Activated gamma-delta T cell (primary cell): ENCODE data around the gene BBX.
"Not testable (repeated sequence)": the region's sequence is repeated elsewhere in the genome, so short reads cannot be mapped to it uniquely, and the experiment has no call there.

Experiments used
- DNase-seq: peaks from one replicate; lab custom pipeline; 2025; lab: John Stamatoyannopoulos, UW

The BBX gene

GRCh38 chr3:107682580-107682979 lies 159.8 kb downstream of the BBX start:
- DNase-seq, result no peak

DNA sequence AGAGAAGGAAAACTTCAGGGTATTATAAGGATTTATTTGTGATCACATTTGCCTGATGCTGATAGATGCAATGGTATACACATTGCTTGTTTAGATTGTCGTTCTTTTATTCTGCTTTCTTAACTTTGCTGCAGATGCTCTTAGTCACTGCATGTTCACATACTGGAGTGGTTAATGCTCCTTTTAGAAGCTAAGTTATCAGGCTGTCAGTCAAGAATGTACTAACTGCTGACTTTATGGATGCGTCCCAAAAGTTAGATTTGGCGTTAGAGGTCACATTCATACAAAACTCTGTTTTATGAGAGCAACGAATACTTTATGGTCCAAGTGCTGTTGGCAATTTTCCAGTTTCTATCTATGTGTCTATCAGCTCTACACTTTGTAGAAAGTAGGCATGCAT lies 160.7 kb downstream of the BBX start:
- DNase-seq, result no peak

DNA sequence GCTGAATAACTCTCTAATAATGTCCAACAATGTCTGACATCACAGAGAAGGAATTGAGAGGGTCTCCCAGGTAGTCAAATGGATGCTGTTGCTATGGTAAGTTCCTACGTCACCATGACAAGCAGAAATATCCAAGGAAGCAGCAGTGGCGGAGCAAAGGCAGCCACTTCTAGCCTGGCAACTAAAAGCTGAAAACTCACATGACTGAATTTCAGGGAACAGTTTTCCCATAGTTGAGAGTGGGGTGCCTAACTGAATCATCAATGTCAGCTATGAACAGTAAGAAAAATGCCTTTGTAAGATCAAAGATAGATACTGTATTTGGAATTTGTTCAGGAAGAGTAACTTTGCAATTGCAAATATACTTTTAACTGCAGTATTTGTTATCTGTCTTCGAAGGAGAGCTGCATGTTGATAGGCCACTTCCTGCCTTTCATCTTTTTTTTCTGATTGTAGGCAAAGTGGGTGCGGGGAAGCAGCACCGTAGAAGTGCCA lies 161.7 kb downstream of the BBX start:
- DNase-seq, result no peak

- DNase-seq, result no peak
Observed at GRCh38 chr3:107685383-107685782, 162.6 kb downstream of the BBX start.

GRCh38 chr3:107687056-107687581 lies 164.4 kb downstream of the BBX start:
- no peak for DNase-seq

- no peak for DNase-seq
Observed at GRCh38 chr3:107689355-107689754, 166.6 kb downstream of the BBX start.

DNA sequence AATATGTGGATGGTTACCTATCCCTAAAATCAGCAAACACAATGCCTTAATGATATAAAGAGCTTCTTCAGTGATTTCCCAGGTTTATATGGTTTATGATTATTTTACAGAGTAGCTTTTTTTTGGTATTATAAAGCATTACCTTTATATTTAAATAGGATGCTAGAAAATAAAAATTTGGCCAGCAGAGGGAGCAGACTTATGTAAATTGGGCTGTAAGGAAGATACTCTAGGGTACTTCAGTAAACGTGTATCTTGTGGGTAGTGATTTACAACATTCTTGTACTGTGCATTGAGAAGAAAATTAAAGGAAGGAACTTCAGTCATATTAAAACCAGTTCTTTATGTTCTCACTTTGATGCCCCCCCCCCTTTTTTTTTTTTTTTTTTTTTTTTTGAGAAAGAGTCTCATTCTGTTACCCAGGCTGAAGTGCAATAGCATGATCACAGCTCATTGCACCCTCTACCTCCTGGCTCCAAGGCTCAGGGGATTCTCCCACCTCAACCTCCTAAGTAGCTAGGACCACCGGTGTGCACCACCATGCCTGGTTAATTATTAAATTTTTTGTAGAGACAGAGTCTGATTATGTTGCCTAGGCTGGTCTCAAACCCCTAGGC lies 167.9 kb downstream of the BBX start:
- DNase-seq, result no peak

DNA sequence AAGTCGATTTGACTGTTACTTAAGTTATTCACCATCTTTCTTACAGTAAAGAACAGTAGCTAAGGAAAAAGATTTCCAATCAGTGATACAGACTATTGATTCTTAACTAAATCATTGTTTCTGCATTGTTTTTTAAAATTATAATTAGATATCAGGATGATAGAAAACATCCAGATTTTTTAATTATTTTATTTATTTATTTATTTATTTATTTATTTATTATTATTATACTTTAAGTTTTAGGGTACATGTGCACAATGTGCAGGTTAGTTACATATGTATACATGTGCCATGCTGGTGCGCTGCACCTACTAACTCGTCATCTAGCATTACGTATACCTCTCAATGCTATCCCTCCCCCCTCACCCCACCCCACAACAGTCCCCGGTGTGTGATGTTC lies 169.2 kb downstream of the BBX start:
- DNase-seq, result not testable (repeated sequence)

DNA sequence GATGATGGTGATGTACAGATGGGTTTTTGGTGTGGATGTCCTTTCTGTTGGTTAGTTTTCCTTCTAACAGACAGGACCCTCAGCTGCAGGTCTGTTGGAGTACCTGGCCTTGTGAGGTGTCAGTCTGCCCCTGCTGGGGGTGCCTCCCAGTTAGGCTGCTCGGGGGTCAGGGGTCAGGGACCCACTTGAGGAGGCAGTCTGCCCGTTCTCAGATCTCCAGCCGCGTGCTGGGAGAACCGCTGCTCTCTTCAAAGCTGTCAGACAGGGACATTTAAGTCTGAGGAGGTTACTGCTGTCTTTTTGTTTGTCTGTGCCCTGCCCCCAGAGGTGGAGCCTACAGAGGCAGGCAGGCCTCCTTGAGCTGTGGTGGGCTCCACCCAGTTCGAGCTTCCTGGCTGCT lies 174.6 kb downstream of the BBX start:
- DNase-seq, result not testable (repeated sequence)

GRCh38 chr3:107697855-107698254 lies 175.1 kb downstream of the BBX start:
- DNase-seq, result not testable (repeated sequence)

DNA sequence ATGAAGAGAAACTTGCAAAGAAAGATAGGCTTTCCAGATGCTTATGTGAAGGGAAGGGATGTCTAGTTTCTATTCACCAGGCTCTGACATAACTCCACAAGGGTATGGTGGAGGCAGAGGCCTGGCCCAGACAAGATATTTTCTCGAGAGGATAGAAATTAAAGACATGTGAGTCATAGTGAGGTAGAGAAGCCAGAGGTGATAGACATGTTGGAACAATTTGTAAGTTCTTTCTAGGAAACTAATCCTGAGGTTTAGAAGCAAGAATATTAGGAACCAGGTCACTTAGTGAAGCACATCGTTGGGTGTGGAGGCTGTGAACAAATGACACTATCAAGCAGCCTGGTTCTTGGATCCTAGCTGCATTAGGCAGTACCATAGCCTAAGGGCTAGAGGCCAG lies 176.9 kb downstream of the BBX start:
- DNase-seq, result no peak

DNA sequence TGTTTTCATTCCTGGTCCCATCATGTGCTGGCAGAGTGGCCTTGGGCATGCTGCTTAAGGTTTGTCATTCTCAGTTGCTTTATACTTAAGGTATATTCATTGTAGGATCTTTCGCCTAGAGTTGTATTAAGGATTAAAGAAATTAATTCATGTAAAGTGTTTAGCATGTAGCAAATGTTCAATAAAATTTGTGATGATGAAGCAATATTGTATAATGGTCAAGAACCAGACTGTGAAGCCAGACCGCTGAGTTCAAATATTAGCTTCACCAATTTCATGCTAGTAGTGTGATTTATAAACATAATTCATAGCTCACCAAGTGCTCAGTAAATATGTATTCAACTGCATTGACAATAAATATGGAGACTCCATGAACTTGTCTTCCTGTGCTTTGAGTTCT lies 178.5 kb downstream of the BBX start:
- no peak for DNase-seq

GRCh38 chr3:107704477-107704876 lies 181.7 kb downstream of the BBX start:
- no peak for DNase-seq

- no peak for DNase-seq
Observed at GRCh38 chr3:107705046-107705445, 182.3 kb downstream of the BBX start.

- no peak for DNase-seq
Observed at GRCh38 chr3:107710851-107711250, 188.1 kb downstream of the BBX start.

DNA sequence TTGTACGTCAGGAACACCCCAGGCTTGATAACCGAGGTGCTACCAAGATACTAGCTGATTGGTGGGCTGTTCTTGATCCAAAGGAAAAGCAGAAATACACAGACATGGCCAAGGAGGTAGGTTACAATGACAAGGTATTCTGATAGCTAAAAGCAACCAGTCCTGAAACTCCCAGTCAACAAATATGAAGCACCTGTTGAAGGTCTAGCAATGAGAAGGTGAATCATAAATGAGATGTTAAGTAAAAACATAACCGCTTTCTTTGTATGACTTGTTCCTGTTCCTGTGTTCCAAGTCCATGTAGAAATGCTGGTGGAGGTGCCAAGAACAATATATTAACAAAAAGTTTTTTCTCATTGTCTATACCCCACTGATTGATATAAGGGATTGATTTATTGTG lies 194.0 kb downstream of the BBX start:
- no peak for DNase-seq

DNA sequence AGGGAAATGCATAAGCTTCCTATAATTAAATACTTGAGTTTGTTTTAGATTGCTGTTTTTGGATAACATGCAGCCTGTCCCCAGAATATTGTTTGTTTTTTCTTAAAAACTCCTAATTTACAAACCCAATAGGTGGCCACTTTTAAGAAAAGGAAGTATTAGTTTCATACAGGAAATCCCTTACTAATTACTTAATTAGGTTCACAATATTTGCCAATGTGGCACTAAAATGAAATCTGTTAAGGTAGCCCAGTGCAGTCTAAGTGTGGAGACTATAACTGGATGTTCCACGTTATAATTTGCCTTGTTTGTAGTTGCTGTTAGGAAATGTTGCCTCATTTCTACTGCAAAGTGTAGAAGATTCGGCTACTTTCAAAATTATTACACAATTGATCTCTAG lies 195.8 kb downstream of the BBX start:
- DNase-seq, result no peak

DNA sequence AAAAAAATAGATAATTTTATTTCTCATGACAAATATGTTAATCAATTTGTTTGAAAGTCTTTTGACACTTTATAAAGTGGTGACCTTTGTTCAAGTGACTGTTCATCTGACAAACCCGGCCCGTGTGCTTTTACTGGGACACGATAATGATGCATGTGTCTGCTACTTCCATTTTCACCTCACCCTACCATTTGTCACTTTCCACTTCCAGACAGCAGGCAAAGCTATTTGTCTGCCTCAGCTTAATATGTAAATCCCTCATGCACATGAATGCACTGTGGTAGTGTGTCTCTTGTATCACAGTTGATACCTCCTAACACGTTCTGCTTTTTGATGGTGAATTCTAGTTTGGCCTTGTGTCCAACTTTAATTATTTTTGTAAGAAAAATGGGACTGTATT lies 204.3 kb downstream of the BBX start:
- DNase-seq, result no peak

DNA sequence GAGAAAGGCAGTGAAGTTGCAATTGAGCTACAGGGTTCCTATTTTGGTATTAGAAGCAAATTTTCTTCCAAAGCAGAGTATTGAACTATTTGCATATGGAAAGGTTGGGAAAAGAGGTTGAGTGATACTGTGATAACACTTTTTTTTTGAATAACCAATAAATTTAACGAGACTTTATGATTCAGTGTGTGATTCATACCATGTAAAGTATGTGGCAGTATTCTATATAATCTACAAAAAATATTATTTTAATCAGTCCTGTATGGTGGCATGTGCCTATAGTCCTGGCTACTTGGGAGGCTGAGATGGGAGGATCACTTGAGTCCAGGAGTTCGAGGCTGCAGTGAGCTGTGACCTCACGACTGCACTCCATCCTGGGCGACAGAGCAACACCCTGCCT lies 206.9 kb downstream of the BBX start:
- DNase-seq, result no peak

- DNase-seq, result no peak
Observed at GRCh38 chr3:107734317-107734716, 211.6 kb downstream of the BBX start.

DNA sequence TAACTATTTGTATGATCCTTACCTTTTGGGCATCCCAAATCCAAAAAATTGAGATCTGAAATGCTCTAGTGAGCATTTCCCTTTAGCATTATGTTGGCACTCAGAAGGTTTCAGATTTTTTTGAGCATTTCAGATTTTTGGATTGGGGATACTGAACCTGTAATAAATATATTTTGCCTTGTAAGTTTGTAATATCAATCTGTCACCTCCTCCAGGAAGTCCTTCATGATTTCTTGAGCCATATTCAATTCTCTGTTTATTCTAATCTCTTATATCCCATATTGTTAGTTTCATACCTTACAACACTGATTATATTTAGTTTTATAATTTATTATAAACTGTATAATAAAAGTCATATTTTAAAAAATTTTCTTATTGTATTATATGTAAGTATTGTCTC lies 215.2 kb downstream of the BBX start:
- DNase-seq, result no peak

GRCh38 chr3:107738486-107739183 lies 215.9 kb downstream of the BBX start:
- DNase-seq, result no peak

GRCh38 chr3:107739227-107739626 lies 216.5 kb downstream of the BBX start:
- no peak for DNase-seq
